ENCODE results near the gene MKX. TPM values are rescaled to one million over a fixed set of nuclear protein-coding genes. Genes with fewer than 3 reads are reported as not detected.

MKX gene
- total RNA-seq, 2 donors from 2014 or later, result 2.7 to 8.4 TPM

GRCh38 chr10:27710014-27710413 lies 35.6 kb downstream of the MKX start:
- no peak for ATAC-seq (ENCODE audit: insufficient number of reproducible peaks, low FRiP score, low read depth)
- Histone ChIP-seq H3K4me3 (no peak overlapping the region), H3K4me1 (ENCODE audit: control insufficient read depth in 1 of 2, low read depth in 2 of 2) (peaks cover 11 to 21% of the 10 kb centered on the region in 2 donors), H3K27me3 (replicated peaks; ENCODE audit: insufficient read depth) (no peaks in the 10 kb centered on the region), H3K36me3 (no peaks in the 10 kb centered on the region), H3K9me3 (no peaks in the 10 kb centered on the region), H3K27ac (no peak overlapping the region)
- TF ChIP-seq, protein P1, sequence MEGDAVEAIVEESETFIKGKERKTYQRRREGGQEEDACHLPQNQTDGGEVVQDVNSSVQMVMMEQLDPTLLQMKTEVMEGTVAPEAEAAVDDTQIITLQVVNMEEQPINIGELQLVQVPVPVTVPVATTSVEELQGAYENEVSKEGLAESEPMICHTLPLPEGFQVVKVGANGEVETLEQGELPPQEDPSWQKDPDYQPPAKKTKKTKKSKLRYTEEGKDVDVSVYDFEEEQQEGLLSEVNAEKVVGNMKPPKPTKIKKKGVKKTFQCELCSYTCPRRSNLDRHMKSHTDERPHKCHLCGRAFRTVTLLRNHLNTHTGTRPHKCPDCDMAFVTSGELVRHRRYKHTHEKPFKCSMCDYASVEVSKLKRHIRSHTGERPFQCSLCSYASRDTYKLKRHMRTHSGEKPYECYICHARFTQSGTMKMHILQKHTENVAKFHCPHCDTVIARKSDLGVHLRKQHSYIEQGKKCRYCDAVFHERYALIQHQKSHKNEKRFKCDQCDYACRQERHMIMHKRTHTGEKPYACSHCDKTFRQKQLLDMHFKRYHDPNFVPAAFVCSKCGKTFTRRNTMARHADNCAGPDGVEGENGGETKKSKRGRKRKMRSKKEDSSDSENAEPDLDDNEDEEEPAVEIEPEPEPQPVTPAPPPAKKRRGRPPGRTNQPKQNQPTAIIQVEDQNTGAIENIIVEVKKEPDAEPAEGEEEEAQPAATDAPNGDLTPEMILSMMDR (IDR thresholded peaks at IDR 0.05), result no peak
- DNase-seq (ENCODE audit: low spot score), result no peak

DNA sequence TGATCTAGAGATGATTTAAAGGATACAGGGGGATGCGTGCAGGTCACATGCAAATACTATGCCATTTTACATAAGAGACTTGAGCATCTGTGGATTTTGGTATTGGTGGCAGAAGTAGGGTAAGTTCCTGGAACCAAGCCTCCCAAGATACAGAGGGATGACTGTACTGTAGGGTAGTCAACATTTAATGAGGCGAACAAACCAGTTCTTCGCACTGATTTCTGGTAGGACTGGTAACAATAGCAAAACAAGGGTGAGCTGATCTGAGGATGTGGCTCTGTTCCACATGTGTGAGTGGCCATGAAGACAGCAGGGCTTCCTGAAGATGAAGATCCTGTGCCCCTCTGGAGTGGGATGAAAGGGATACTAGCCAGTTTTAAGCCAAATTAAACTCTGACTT lies 36.3 kb downstream of the MKX start:
- no peak for ATAC-seq (ENCODE audit: insufficient number of reproducible peaks, low FRiP score, low read depth)
- Histone ChIP-seq H3K27me3 (replicated peaks; ENCODE audit: insufficient read depth) (no peaks in the 10 kb centered on the region), H3K36me3 (no peaks in the 10 kb centered on the region), H3K4me1 (ENCODE audit: control insufficient read depth in 1 of 2, low read depth in 2 of 2) (peaks cover 6 to 14% of the 10 kb centered on the region in 2 donors), H3K9me3 (no peaks in the 10 kb centered on the region), H3K27ac (no peak overlapping the region), H3K4me3 (no peak overlapping the region)
- TF ChIP-seq, protein P1 (IDR thresholded peaks at IDR 0.05), result no peak
- DNase-seq (ENCODE audit: low spot score), result no peak

GRCh38 chr10:27701938-27702537 lies 43.6 kb downstream of the MKX start:
- Histone ChIP-seq H3K9me3 (no peaks in the 10 kb centered on the region), H3K4me3 (peak overlapping the region; percentile 33), H3K27ac (peak overlapping the region; percentile 14 to 42), H3K36me3 (no peaks in the 10 kb centered on the region), H3K4me1 (ENCODE audit: control insufficient read depth in 1 of 2, low read depth in 2 of 2) (peaks cover 3 to 12% of the 10 kb centered on the region in 2 donors), H3K27me3 (replicated peaks; ENCODE audit: insufficient read depth) (no peaks in the 10 kb centered on the region)
- DNase-seq (ENCODE audit: low spot score), result no peak
- no peak for ATAC-seq (ENCODE audit: insufficient number of reproducible peaks, low FRiP score, low read depth)
- TF ChIP-seq, protein P1 (IDR thresholded peaks at IDR 0.05), result no peak

GRCh38 chr10:27699776-27700175 lies 45.8 kb downstream of the MKX start:
- TF ChIP-seq, protein P1 (IDR thresholded peaks at IDR 0.05), result no peak
- H3K4me1 ChIP-seq (ENCODE audit: control insufficient read depth in 1 of 2, low read depth in 2 of 2), result peaks cover 17 to 31% of the 10 kb centered on the region in 2 donors
- no peak for ATAC-seq (ENCODE audit: insufficient number of reproducible peaks, low FRiP score, low read depth)

DNA sequence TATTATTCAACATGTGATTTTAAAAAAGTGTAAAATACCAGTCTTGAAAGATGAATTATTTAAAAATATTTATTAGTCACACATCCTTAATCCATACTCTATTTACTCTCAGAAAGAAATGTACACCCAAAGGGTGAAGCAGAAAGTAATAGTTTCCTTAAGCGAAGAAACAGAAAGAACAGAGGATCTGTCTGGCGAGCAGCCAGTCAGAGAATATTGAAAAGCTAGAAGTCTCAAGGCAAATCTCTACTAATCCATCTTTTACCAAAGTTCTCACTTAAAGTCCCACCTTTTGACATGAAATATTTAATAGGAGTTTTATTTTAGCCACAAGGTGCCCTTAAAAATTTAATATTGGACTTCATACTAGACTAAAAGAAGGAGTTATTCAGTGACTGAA lies 46.7 kb downstream of the MKX start:
- no peak overlapping the region for H3K27ac ChIP-seq
- TF ChIP-seq, protein P1 (IDR thresholded peaks at IDR 0.05), result no peak
- H3K9me3 ChIP-seq, result no peaks in the 10 kb centered on the region
- no peaks in the 10 kb centered on the region for H3K36me3 ChIP-seq
- DNase-seq (ENCODE audit: low spot score), result no peak
- H3K27me3 ChIP-seq (replicated peaks; ENCODE audit: insufficient read depth), result no peaks in the 10 kb centered on the region
- no peak for ATAC-seq (ENCODE audit: insufficient number of reproducible peaks, low FRiP score, low read depth)
- peaks cover 17 to 31% of the 10 kb centered on the region in 2 donors for H3K4me1 ChIP-seq (ENCODE audit: control insufficient read depth in 1 of 2, low read depth in 2 of 2)
- no peak overlapping the region for H3K4me3 ChIP-seq

More at GRCh38 chr10:27699776-27700175, 45.8 kb downstream of the MKX start:
- H3K27me3 ChIP-seq (replicated peaks; ENCODE audit: insufficient read depth), result no peaks in the 10 kb centered on the region
- no peak for DNase-seq (ENCODE audit: low spot score)
- no peak overlapping the region for H3K4me3 ChIP-seq
- H3K27ac ChIP-seq, result no peak overlapping the region
- no peaks in the 10 kb centered on the region for H3K36me3 ChIP-seq
- H3K9me3 ChIP-seq, result no peaks in the 10 kb centered on the region

Measured in thoracic aorta (tissue), 2 donors.